Midbrain (tissue), 1 donor: ENCODE results near the gene MCRS1.
"Not testable (repeated sequence)": the region's sequence is repeated elsewhere in the genome, so short reads cannot be mapped to it uniquely, and the experiment has no call there.

Experiments
- DNase-seq: peaks from one replicate; lab custom pipeline; 2025; lab: John Stamatoyannopoulos, UW

Gene MCRS1

DNA sequence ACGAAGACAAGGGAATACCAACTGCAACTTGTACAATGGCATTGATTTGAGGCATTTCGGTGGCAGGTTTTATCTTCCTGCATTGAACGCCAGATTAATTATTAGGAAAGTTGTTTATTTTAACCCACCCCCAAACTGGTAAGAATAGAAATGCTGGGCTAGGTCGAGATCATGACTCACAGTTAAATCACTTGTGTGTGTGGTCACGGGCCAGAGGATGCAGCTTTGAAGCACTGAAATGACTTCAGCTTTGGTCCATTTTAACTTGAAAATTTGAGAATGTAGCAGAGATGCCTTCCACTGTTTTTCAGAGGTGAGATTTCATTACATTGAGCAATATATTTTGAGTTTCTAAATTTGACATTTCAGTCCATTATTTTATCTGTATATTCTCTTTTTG lies 52.7 kb downstream of the MCRS1 start:
- no peak for DNase-seq

DNA sequence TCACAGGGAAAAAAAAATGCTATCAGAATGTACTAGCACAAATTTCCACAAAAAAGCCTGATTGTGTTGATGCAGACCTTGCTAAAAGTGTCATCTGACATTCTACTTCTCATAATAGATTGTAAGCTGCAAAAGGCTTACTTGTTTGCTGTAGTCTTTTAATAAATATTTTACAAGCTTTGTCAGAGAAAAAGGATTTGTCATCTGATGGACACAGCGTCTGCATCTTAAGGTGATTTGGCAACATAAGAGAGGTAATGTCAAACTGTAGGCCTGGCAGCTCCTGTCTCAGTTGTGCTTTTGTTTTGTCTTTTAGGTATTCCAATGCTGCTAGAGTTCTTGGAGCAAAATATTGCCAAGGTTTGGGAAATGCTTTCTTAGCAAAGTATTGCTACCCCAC lies 55.4 kb downstream of the MCRS1 start:
- no peak for DNase-seq

- DNase-seq: no peak
These were observed 56.5 kb downstream of the MCRS1 start for GRCh38 chr12:49511410-49511809.

DNA sequence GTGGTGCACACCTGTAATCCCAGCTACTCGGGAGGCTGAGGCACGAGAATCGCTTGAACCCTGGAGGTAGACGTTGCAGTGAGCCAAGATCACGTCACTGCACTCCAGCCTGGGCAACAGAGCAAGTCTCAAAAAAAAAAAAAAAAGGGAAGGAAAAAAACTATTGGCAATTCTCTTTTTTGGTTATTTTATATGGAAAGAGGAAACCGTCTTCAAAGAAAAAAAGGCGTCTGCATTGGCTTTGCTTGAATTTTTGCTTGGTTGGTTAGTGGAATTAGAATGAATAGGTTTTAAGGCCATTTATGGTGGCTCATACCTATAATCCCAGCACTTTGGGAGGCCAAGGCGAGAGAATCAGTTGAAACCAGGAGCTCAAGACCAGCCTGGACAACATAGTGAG lies 58.3 kb downstream of the MCRS1 start:
- DNase-seq: not testable (repeated sequence)
